HUES48 (cell line): ENCODE measurements around the gene ARMH1.
"Not testable (repeated sequence)": the region's sequence is repeated elsewhere in the genome, so short reads cannot be mapped to it uniquely, and the experiment has no call there.

Experiments
- H3K27ac ChIP-seq: one replicate; pipeline ENCODE4 v1.7.0; 2013; ENCODE audit warnings: low read depth, low read length, inconsistent platforms
- H3K27me3 ChIP-seq: 2 replicates; pipeline ENCODE4 v1.6.1; 2013; ENCODE audit warnings: mild to moderate bottlenecking, low read length; ENCODE audit not compliant: control insufficient read depth, insufficient read depth
- H3K36me3 ChIP-seq: 2 replicates; pipeline ENCODE4 v1.6.1; 2013; ENCODE audit warnings: low read length; ENCODE audit not compliant: control insufficient read depth, insufficient read depth
- H3K4me1 ChIP-seq: 2 replicates; pipeline ENCODE4 v1.6.1; 2013; ENCODE audit warnings: mild to moderate bottlenecking, low read length; ENCODE audit not compliant: control insufficient read depth, insufficient read depth
- H3K4me3 ChIP-seq: 2 replicates; pipeline ENCODE4 v1.5.1; 2013; ENCODE audit warnings: mild to moderate bottlenecking, low read depth, low read length
- H3K9ac ChIP-seq: 2 replicates; pipeline ENCODE4 v1.6.1; 2013; ENCODE audit warnings: mild to moderate bottlenecking, low read depth, low read length, moderate library complexity
- H3K9me3 ChIP-seq: 2 replicates; pipeline ENCODE4 v1.6.1; 2013; ENCODE audit warnings: low read length; ENCODE audit not compliant: control insufficient read depth, insufficient read depth

The ARMH1 gene

GRCh38 chr1:44698138-44698537 lies 23.6 kb downstream of the ARMH1 start:
- Histone ChIP-seq H3K36me3 (no peaks in the 10 kb centered on the region), H3K4me1 (no peaks in the 10 kb centered on the region), H3K4me3 (no peak overlapping the region), H3K9ac (no peak overlapping the region), H3K27me3 (no peaks in the 10 kb centered on the region), H3K27ac (no peak overlapping the region), H3K9me3 (no peaks in the 10 kb centered on the region)

GRCh38 chr1:44699375-44699774 lies 24.9 kb downstream of the ARMH1 start:
- not testable (repeated sequence) for H3K4me3 ChIP-seq, H3K4me1 ChIP-seq, H3K27me3 ChIP-seq, H3K9me3 ChIP-seq, H3K27ac ChIP-seq, H3K9ac ChIP-seq, H3K36me3 ChIP-seq

GRCh38 chr1:44700573-44700972 lies 26.1 kb downstream of the ARMH1 start:
- Histone ChIP-seq H3K4me3 (no peak overlapping the region), H3K9me3 (no peaks in the 10 kb centered on the region), H3K9ac (no peak overlapping the region), H3K36me3 (no peaks in the 10 kb centered on the region), H3K27ac (no peak overlapping the region), H3K4me1 (no peaks in the 10 kb centered on the region), H3K27me3 (no peaks in the 10 kb centered on the region)

- Histone ChIP-seq H3K9me3 (no peaks in the 10 kb centered on the region), H3K27ac (no peak overlapping the region), H3K9ac (no peak overlapping the region)
Observed at GRCh38 chr1:44701141-44701573, 26.6 kb downstream of the ARMH1 start.

GRCh38 chr1:44705470-44705869 lies 31.0 kb downstream of the ARMH1 start:
- no peak overlapping the region for H3K9ac ChIP-seq
- no peak overlapping the region for H3K4me3 ChIP-seq
- no peaks in the 10 kb centered on the region for H3K36me3 ChIP-seq
- no peaks in the 10 kb centered on the region for H3K4me1 ChIP-seq
- no peak overlapping the region for H3K27ac ChIP-seq
- H3K27me3 ChIP-seq: no peaks in the 10 kb centered on the region
- H3K9me3 ChIP-seq: no peaks in the 10 kb centered on the region

More at GRCh38 chr1:44701141-44701573, 26.6 kb downstream of the ARMH1 start:
- Histone ChIP-seq H3K4me3 (no peak overlapping the region), H3K27me3 (no peaks in the 10 kb centered on the region), H3K4me1 (no peaks in the 10 kb centered on the region), H3K36me3 (no peaks in the 10 kb centered on the region)

- Histone ChIP-seq H3K4me1 (no peaks in the 10 kb centered on the region), H3K27ac (no peak overlapping the region), H3K27me3 (no peaks in the 10 kb centered on the region), H3K9ac (no peak overlapping the region), H3K4me3 (no peak overlapping the region), H3K36me3 (no peaks in the 10 kb centered on the region), H3K9me3 (no peaks in the 10 kb centered on the region)
Observed at GRCh38 chr1:44705938-44706337, 31.4 kb downstream of the ARMH1 start.

- H3K4me1 ChIP-seq: no peaks in the 10 kb centered on the region
- H3K9me3 ChIP-seq: no peaks in the 10 kb centered on the region
- no peak overlapping the region for H3K4me3 ChIP-seq
- H3K9ac ChIP-seq: no peak overlapping the region
- H3K36me3 ChIP-seq: no peaks in the 10 kb centered on the region
- no peak overlapping the region for H3K27ac ChIP-seq
- no peaks in the 10 kb centered on the region for H3K27me3 ChIP-seq
Observed at GRCh38 chr1:44707112-44707881, 32.8 kb downstream of the ARMH1 start.

- H3K27ac ChIP-seq: no peak overlapping the region
Observed at GRCh38 chr1:44707959-44708831, 33.7 kb downstream of the ARMH1 start.

GRCh38 chr1:44713321-44713781 lies 38.8 kb downstream of the ARMH1 start:
- H3K27ac ChIP-seq: no peak overlapping the region
- H3K4me3 ChIP-seq: no peak overlapping the region
- no peaks in the 10 kb centered on the region for H3K9me3 ChIP-seq
- no peaks in the 10 kb centered on the region for H3K36me3 ChIP-seq
- H3K4me1 ChIP-seq: peaks cover 2% of the 10 kb centered on the region; the same call in 1 of the 2 replicates
- no peaks in the 10 kb centered on the region for H3K27me3 ChIP-seq
- H3K9ac ChIP-seq: no peak overlapping the region

More at GRCh38 chr1:44707959-44708831, 33.7 kb downstream of the ARMH1 start:
- H3K4me1 ChIP-seq: no peaks in the 10 kb centered on the region
- H3K36me3 ChIP-seq: no peaks in the 10 kb centered on the region
- no peaks in the 10 kb centered on the region for H3K27me3 ChIP-seq
- H3K9ac ChIP-seq: no peak overlapping the region
- H3K9me3 ChIP-seq: no peaks in the 10 kb centered on the region
- H3K4me3 ChIP-seq: no peak overlapping the region

GRCh38 chr1:44714532-44714931 lies 40.0 kb downstream of the ARMH1 start:
- Histone ChIP-seq H3K4me1 (peaks cover 2% of the 10 kb centered on the region; the same call in 1 of the 2 replicates), H3K4me3 (no peak overlapping the region), H3K27me3 (no peaks in the 10 kb centered on the region), H3K36me3 (no peaks in the 10 kb centered on the region), H3K9me3 (no peaks in the 10 kb centered on the region), H3K9ac (no peak overlapping the region), H3K27ac (no peak overlapping the region)
